ENCODE data around the gene RHOG. TPM values are rescaled to one million over a fixed set of nuclear protein-coding genes. Genes with fewer than 3 reads are reported as not detected.
A peak's percentile ranks its signal among the peaks of the same experiment; 100 is the strongest.

RHOG gene
- total RNA-seq, 1 experiment from 2014 or later, result 35.7 TPM

DNA sequence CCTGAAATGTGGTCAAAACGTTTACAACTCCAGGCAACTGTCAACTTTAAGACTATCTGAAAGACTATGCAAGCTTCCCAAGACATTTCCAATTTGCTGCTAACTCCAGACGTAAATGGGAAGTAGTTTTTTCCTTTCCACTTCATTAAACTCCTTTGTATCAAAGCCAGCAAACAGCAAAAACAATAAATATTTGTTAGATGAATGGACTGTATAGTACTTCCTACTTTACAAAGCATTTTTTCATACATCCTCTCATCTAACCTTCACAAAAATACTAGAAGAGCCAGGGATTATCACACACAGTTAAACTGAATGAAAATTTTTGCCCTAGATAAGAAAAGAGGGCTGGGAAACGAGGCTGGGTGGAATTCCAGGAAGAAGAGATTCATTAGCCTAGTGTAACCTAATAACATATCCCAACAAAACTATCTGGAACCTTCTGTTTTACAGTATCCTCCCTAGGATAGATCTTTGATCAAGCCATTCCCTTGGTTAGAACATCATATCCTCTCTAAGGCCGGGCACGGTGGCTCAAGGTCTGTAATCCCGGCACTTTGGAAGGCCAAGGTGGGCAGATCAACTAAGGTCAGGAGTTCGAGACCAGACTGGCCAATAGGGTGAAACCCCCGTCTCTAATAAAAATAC lies 53.9 kb downstream of the RHOG start:
- H3K4me3 Mint-ChIP-seq (ENCODE audit: unreplicated experiment), result no peak overlapping the region
- no peaks in the 10 kb centered on the region for H3K9me3 Mint-ChIP-seq (ENCODE audit: unreplicated experiment)
- no TSS peak for BruUV-seq (replicated peaks)
- TF ChIP-seq, protein P1, sequence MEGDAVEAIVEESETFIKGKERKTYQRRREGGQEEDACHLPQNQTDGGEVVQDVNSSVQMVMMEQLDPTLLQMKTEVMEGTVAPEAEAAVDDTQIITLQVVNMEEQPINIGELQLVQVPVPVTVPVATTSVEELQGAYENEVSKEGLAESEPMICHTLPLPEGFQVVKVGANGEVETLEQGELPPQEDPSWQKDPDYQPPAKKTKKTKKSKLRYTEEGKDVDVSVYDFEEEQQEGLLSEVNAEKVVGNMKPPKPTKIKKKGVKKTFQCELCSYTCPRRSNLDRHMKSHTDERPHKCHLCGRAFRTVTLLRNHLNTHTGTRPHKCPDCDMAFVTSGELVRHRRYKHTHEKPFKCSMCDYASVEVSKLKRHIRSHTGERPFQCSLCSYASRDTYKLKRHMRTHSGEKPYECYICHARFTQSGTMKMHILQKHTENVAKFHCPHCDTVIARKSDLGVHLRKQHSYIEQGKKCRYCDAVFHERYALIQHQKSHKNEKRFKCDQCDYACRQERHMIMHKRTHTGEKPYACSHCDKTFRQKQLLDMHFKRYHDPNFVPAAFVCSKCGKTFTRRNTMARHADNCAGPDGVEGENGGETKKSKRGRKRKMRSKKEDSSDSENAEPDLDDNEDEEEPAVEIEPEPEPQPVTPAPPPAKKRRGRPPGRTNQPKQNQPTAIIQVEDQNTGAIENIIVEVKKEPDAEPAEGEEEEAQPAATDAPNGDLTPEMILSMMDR (IDR thresholded peaks at IDR 0.05; ENCODE audit: unreplicated experiment), result no peak
- peaks cover 14% of the 10 kb centered on the region for H3K4me1 Mint-ChIP-seq (ENCODE audit: insufficient read depth, unreplicated experiment)
- peaks cover 49% of the 10 kb centered on the region for H3K36me3 Mint-ChIP-seq (ENCODE audit: insufficient read depth, unreplicated experiment)
- intact Hi-C loops (cut with micrococcal nuclease), result no loop called here
- ChIA-PET POLR2A (interaction anchor here (6.7 kb wide), 1 partner anchor 9 kb away, joined by 51 read pairs; the partner anchor contains the start of gene NUP98), CTCF (no interaction called here)
- H3K27me3 Mint-ChIP-seq (ENCODE audit: insufficient read depth, unreplicated experiment), result no peaks in the 10 kb centered on the region
- peak overlapping the region; percentile 20 for H3K27ac Mint-ChIP-seq (ENCODE audit: low read depth, unreplicated experiment)
- DNase-seq (ENCODE audit: unreplicated experiment), result no peak

DNA sequence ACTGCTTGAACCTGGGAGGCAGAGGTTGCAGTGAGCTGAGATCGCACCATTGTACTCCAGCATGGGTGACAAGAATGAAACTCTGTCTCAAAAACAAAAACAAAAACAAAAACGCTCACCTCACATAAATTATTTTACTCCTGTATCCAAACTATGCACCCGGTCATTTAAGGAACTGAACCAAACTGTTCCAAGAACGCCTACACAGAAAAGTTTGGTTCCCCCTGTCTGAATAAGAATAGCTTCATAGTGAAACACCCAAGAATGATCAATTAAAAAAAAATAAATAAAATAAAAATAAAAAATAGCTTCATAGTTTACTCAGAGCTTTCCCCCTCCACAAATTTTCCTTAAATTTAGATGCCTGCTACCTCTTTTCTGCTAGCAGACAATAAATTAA lies 57.1 kb downstream of the RHOG start:
- no peak for DNase-seq (ENCODE audit: unreplicated experiment)
- Mint-ChIP-seq H3K4me3 (ENCODE audit: unreplicated experiment) (no peak overlapping the region), H3K36me3 (ENCODE audit: insufficient read depth, unreplicated experiment) (peaks cover 64% of the 10 kb centered on the region), H3K27me3 (ENCODE audit: insufficient read depth, unreplicated experiment) (no peaks in the 10 kb centered on the region), H3K27ac (ENCODE audit: low read depth, unreplicated experiment) (no peak overlapping the region), H3K9me3 (ENCODE audit: unreplicated experiment) (no peaks in the 10 kb centered on the region), H3K4me1 (ENCODE audit: insufficient read depth, unreplicated experiment) (peaks cover 10% of the 10 kb centered on the region)
- CTCF ChIA-PET, result interaction anchor here (0.7 to 1.9 kb wide), 3 partner anchors 13 to 289 kb away, joined by 6 to 7 read pairs (median 7); no protein-coding TSS in a partner anchor
- POLR2A ChIA-PET, result interaction anchor here (1.0 to 6.7 kb wide), 3 partner anchors 9 to 26 kb away, joined by 3 to 51 read pairs (median 3); partner anchors contain the start of gene NUP98
- TF ChIP-seq, protein P1 (IDR thresholded peaks at IDR 0.05; ENCODE audit: unreplicated experiment), result no peak
- intact Hi-C loops (cut with micrococcal nuclease), result no loop called here
- no TSS peak for BruUV-seq (replicated peaks)

DNA sequence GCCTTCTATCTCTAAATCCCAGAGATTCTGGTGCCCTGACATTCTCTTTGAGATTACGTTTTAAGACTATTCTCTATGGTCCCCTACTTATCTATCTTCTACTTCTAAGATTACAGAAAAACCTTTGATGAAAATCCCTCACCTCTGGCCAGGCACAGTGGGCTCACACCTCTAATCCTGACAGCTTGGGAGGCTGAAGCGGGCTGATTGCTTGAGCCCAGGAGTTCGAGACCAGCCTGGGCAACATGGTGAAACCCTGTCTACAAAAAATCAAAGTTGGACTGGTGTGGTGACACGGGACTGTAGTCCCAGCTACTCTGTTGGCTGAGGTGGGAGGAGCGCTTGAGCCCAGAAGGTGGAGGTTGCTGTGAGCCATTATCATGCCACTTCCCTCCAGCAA lies 57.8 kb downstream of the RHOG start:
- Mint-ChIP-seq H3K36me3 (ENCODE audit: insufficient read depth, unreplicated experiment) (peaks cover 66% of the 10 kb centered on the region), H3K27ac (ENCODE audit: low read depth, unreplicated experiment) (peak overlapping the region; percentile 54), H3K4me1 (ENCODE audit: insufficient read depth, unreplicated experiment) (peaks cover 8% of the 10 kb centered on the region), H3K4me3 (ENCODE audit: unreplicated experiment) (no peak overlapping the region), H3K9me3 (ENCODE audit: unreplicated experiment) (no peaks in the 10 kb centered on the region), H3K27me3 (ENCODE audit: insufficient read depth, unreplicated experiment) (no peaks in the 10 kb centered on the region)
- intact Hi-C loops (cut with micrococcal nuclease), result no loop called here
- TF ChIP-seq, protein P1 (IDR thresholded peaks at IDR 0.05; ENCODE audit: unreplicated experiment), result no peak
- DNase-seq (ENCODE audit: unreplicated experiment), result no peak
- no TSS peak for BruUV-seq (replicated peaks)
- ChIA-PET CTCF (interaction anchor here (1.1 to 1.9 kb wide), 2 partner anchors 13 to 290 kb away, joined by 7 read pairs; no protein-coding TSS in a partner anchor), POLR2A (interaction anchor here (1.0 to 6.7 kb wide), 3 partner anchors 9 to 26 kb away, joined by 3 to 51 read pairs (median 3); partner anchors contain the start of gene NUP98)

DNA sequence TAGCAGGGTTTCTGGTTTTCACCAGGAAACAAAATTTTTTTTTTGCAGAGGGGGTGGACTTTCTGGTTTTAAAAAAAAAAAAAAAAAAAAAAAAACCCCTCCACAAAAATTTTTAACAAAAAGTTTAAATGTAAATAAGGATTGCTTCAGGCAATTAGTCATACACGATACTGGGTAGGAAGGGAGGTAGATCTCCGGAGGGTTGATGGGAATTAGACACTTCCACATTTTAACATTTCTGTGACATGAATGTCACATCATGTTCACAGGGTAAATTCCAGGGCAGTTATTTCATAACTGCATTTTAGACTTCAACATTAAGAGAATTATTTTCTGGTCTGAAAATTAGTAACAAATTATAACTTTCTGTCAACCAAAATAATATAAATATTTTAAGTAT lies 59.3 kb downstream of the RHOG start:
- BruUV-seq (replicated peaks), result no TSS peak
- H3K27me3 Mint-ChIP-seq (ENCODE audit: insufficient read depth, unreplicated experiment), result no peaks in the 10 kb centered on the region
- peak; percentile 54 for DNase-seq (ENCODE audit: unreplicated experiment)
- no peaks in the 10 kb centered on the region for H3K9me3 Mint-ChIP-seq (ENCODE audit: unreplicated experiment)
- TF ChIP-seq, protein P1 (IDR thresholded peaks at IDR 0.05; ENCODE audit: unreplicated experiment), result no peak
- peaks cover 5% of the 10 kb centered on the region for H3K4me1 Mint-ChIP-seq (ENCODE audit: insufficient read depth, unreplicated experiment)
- intact Hi-C loops (cut with micrococcal nuclease), result no loop called here
- peak overlapping the region; percentile 54 for H3K27ac Mint-ChIP-seq (ENCODE audit: low read depth, unreplicated experiment)
- ChIA-PET POLR2A (interaction anchor here (0.7 to 6.7 kb wide), 4 partner anchors 9 to 60 kb away, joined by 3 to 51 read pairs (median 4); partner anchors contain the start of gene NUP98), CTCF (interaction anchor here (1.3 kb wide), 1 partner anchor 28 kb away, joined by 8 read pairs; no protein-coding TSS in a partner anchor)
- peaks cover 72% of the 10 kb centered on the region for H3K36me3 Mint-ChIP-seq (ENCODE audit: insufficient read depth, unreplicated experiment)
- H3K4me3 Mint-ChIP-seq (ENCODE audit: unreplicated experiment), result no peak overlapping the region

Other genes starting within 250 kb of the RHOG start
- not detected in 2 replicates for gene ART5, start 199.0 kb downstream of the RHOG start, total RNA-seq (2022)
- gene ART1, start 195.8 kb downstream of the RHOG start, total RNA-seq (2022), result not detected in 2 replicates
- gene CHRNA10, start 169.6 kb downstream of the RHOG start, total RNA-seq (2022), result 2.3 and 2.5 TPM in 2 replicates
- 79.4 and 83.7 TPM in 2 replicates for gene NUP98, start 43.4 kb downstream of the RHOG start, total RNA-seq (2022)
- gene PGAP2, start 32.4 kb downstream of the RHOG start, total RNA-seq (2022), result 27.2 and 28.2 TPM in 2 replicates
- 41.2 and 56.2 TPM in 2 replicates for gene STIM1, start 14.7 kb upstream of the RHOG start, total RNA-seq (2022)

Data from MCF 10A (cell line).